ENCODE results near the gene D2HGDH.

GRCh38 chr2:241796209-241796608 is 61.8 kb downstream of the D2HGDH start:
- TF ChIP-seq SRF (IDR thresholded peaks at IDR 0.05; ENCODE audit: low read depth, low read length) (no peak), EP300 (IDR thresholded peaks at IDR 0.05; ENCODE audit: borderline replicate concordance in 1 of 2, low read depth in 2 of 2, low read length in 2 of 2) (no peak), CTCF (IDR thresholded peaks at IDR 0.05; ENCODE audit: control extremely low read depth in 1 of 3, insufficient read depth in 1 of 3, low read depth in 1 of 3, low read length in 3 of 3) (no peak), EZH2 (IDR thresholded peaks at IDR 0.05; ENCODE audit: low read depth, low read length, severe bottlenecking) (no peak), POLR2A (IDR thresholded peaks at IDR 0.05; ENCODE audit: control extremely low read depth in 1 of 2, low read depth in 2 of 2, low read length in 2 of 2) (no peak)
- TF ChIP-seq, protein P1, sequence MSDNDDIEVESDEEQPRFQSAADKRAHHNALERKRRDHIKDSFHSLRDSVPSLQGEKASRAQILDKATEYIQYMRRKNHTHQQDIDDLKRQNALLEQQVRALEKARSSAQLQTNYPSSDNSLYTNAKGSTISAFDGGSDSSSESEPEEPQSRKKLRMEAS (IDR thresholded peaks at IDR 0.05): no peak
